SK-N-SH (cell line): ENCODE data around the gene FTO.

Experiments used
- CTCF ChIP-seq: fragments of 200-600 bp; sonication (generic); IDR thresholded peaks from 2 replicates; pipeline ENCODE4 v1.6.1; 2017; ENCODE audit warnings: antibody characterized with exemption, mild to moderate bottlenecking, moderate library complexity
- GABPA ChIP-seq: IDR thresholded peaks from 2 replicates; pipeline ENCODE4 v1.4.0; 2012; ENCODE audit warnings: low read depth, mild to moderate bottlenecking
- JUND ChIP-seq: IDR thresholded peaks from 2 replicates; pipeline ENCODE4 v1.4.0; 2012
- POLR2AphosphoS5 ChIP-seq: IDR thresholded peaks from 2 replicates; pipeline ENCODE4 v1.6.1; 2012; ENCODE audit warnings: low read depth, low read length
- RFX5 ChIP-seq: IDR thresholded peaks from 2 replicates; pipeline ENCODE4 v1.6.1; 2012; ENCODE audit warnings: mild to moderate bottlenecking, improper control_type of control experiment, low read length
- RXRA ChIP-seq: IDR thresholded peaks from 2 replicates; pipeline ENCODE4 v1.4.0; 2012; ENCODE audit warnings: low read depth, mild to moderate bottlenecking, borderline replicate concordance
- SIN3A ChIP-seq: IDR thresholded peaks from 2 replicates; pipeline ENCODE4 v1.6.1; 2012; ENCODE audit warnings: low read depth, mild to moderate bottlenecking, low read length, moderate library complexity, borderline replicate concordance
- TAF1 ChIP-seq: IDR thresholded peaks from 2 replicates; pipeline ENCODE4 v1.6.1; 2012; ENCODE audit warnings: low read depth, mild to moderate bottlenecking, low read length, moderate library complexity, borderline replicate concordance
- USF1 ChIP-seq: IDR thresholded peaks from 2 replicates; pipeline ENCODE4 v1.4.0; 2012; ENCODE audit warnings: low read depth, borderline replicate concordance
- TF ChIP-seq, protein P1 (sequence below): IDR thresholded peaks from 2 replicates; pipeline ENCODE4 v1.4.0; 2012; ENCODE audit warnings: low read depth
- TF ChIP-seq, protein P2 (sequence below): IDR thresholded peaks from 2 replicates; pipeline ENCODE4 v1.6.1; 2012; ENCODE audit warnings: mild to moderate bottlenecking, low read depth, low read length, moderate library complexity

GRCh38 chr16:53681354-53681753, 22.6 kb upstream of the FTO start:
- TF ChIP-seq CTCF (no peak), GABPA (no peak), POLR2AphosphoS5 (no peak), USF1 (no peak), SIN3A (no peak), RFX5 (no peak), TAF1 (no peak), JUND (no peak), RXRA (no peak)
- TF ChIP-seq, protein P1, sequence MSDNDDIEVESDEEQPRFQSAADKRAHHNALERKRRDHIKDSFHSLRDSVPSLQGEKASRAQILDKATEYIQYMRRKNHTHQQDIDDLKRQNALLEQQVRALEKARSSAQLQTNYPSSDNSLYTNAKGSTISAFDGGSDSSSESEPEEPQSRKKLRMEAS = no peak
- TF ChIP-seq, protein P2, sequence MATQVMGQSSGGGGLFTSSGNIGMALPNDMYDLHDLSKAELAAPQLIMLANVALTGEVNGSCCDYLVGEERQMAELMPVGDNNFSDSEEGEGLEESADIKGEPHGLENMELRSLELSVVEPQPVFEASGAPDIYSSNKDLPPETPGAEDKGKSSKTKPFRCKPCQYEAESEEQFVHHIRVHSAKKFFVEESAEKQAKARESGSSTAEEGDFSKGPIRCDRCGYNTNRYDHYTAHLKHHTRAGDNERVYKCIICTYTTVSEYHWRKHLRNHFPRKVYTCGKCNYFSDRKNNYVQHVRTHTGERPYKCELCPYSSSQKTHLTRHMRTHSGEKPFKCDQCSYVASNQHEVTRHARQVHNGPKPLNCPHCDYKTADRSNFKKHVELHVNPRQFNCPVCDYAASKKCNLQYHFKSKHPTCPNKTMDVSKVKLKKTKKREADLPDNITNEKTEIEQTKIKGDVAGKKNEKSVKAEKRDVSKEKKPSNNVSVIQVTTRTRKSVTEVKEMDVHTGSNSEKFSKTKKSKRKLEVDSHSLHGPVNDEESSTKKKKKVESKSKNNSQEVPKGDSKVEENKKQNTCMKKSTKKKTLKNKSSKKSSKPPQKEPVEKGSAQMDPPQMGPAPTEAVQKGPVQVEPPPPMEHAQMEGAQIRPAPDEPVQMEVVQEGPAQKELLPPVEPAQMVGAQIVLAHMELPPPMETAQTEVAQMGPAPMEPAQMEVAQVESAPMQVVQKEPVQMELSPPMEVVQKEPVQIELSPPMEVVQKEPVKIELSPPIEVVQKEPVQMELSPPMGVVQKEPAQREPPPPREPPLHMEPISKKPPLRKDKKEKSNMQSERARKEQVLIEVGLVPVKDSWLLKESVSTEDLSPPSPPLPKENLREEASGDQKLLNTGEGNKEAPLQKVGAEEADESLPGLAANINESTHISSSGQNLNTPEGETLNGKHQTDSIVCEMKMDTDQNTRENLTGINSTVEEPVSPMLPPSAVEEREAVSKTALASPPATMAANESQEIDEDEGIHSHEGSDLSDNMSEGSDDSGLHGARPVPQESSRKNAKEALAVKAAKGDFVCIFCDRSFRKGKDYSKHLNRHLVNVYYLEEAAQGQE = no peak
